Activated T-cell treated with anti-CD3 and anti-CD28 coated beads, Interleukin-2, amount 50 U/mL, for 72 hours (primary cell): ENCODE results near the gene FAM90A26. TPM values are rescaled to one million over a fixed set of nuclear protein-coding genes. Genes with fewer than 3 reads are reported as not detected.
"Not testable (repeated sequence)": the region's sequence is repeated elsewhere in the genome, so short reads cannot be mapped to it uniquely, and the experiment has no call there.

ENCODE experiments used
- ATAC-seq, 2 donors: fragments of 150-1000 bp; cut with Tn5 transposase; replicated peaks in 1 of 2; 2 replicates each; pipeline ENCODE4 v1.10.0; 2021; ENCODE audit warnings: moderate library complexity in 2 of 2, mild to moderate bottlenecking in 1 of 2
- DNase-seq, 2 donors: peaks; one replicate each; pipeline ENCODE4 v3.0.0; 2021 to 2022; ENCODE audit warnings: mixed read lengths in 1 of 2
- H3K27ac Mint-ChIP-seq: one replicate; pipeline ENCODE4 v1.8.0; 2022; ENCODE audit warnings: mild to moderate bottlenecking, moderate library complexity, mixed read lengths
- H3K27me3 Mint-ChIP-seq: one replicate; pipeline ENCODE4 v1.8.0; 2022; ENCODE audit warnings: low read depth, mixed read lengths
- H3K36me3 Mint-ChIP-seq, 2 donors: one replicate each; pipeline ENCODE4 v1.8.0; 2022; ENCODE audit warnings: mixed read lengths in 2 of 2, mild to moderate bottlenecking in 1 of 2; ENCODE audit not compliant: insufficient read depth in 2 of 2
- H3K4me1 Mint-ChIP-seq: one replicate; pipeline ENCODE4 v1.8.0; 2022; ENCODE audit warnings: low read depth, mixed read lengths
- H3K4me3 Mint-ChIP-seq, 2 donors: one replicate each; pipeline ENCODE4 v1.8.0; 2022; ENCODE audit warnings: mild to moderate bottlenecking in 2 of 2, mixed read lengths in 2 of 2, moderate library complexity in 2 of 2
- H3K9me3 Mint-ChIP-seq, 2 donors: one replicate each; pipeline ENCODE4 v1.8.0; 2022; ENCODE audit warnings: mixed read lengths in 2 of 2
- total RNA-seq, 2 donors: library from RNA; stranded (reverse); gene quantifications; one replicate each; pipeline ENCODE4 v1.2.3, GENCODE V29; 2022

The FAM90A26 gene
- total RNA-seq, 2 donors from 2014 or later: not detected

- not testable (repeated sequence) for H3K9me3 Mint-ChIP-seq, H3K27me3 Mint-ChIP-seq, H3K4me1 Mint-ChIP-seq, ATAC-seq, H3K36me3 Mint-ChIP-seq, H3K4me3 Mint-ChIP-seq, DNase-seq, H3K27ac Mint-ChIP-seq
These were observed 49.6 kb downstream of the FAM90A26 start, which contains the start of gene USP17L12 for GRCh38 chr4:9219852-9220251. USP17L12 (plus strand) TSS chr4:9220152; CDS start chr4:9220152, 0 bp downstream.

GRCh38 chr4:9224596-9224995 lies 54.4 kb downstream of the FAM90A26 start, which contains the start of gene USP17L13:
USP17L13 (plus strand) TSS chr4:9224896; CDS start chr4:9224896, 0 bp downstream.
- not testable (repeated sequence) for ATAC-seq, H3K9me3 Mint-ChIP-seq, H3K27me3 Mint-ChIP-seq, H3K27ac Mint-ChIP-seq, H3K4me1 Mint-ChIP-seq, H3K36me3 Mint-ChIP-seq, DNase-seq, H3K4me3 Mint-ChIP-seq

Other genes starting within 250 kb of the FAM90A26 start
- gene USP17L10, start 40.2 kb downstream of the FAM90A26 start, total RNA-seq: not detected
- not detected for gene USP17L11, start 45.0 kb downstream of the FAM90A26 start, total RNA-seq
- gene USP17L12, start 49.7 kb downstream of the FAM90A26 start, total RNA-seq: not detected
- gene USP17L13, start 54.5 kb downstream of the FAM90A26 start, total RNA-seq: not detected
- gene USP17L15, start 64.0 kb downstream of the FAM90A26 start, total RNA-seq: not detected
- gene USP17L17, start 73.5 kb downstream of the FAM90A26 start, total RNA-seq: not detected
- not detected for gene USP17L18, start 78.2 kb downstream of the FAM90A26 start, total RNA-seq
- gene USP17L19, start 83.0 kb downstream of the FAM90A26 start, total RNA-seq: not detected
- not detected for gene USP17L20, start 87.7 kb downstream of the FAM90A26 start, total RNA-seq
- not detected for gene USP17L21, start 92.5 kb downstream of the FAM90A26 start, total RNA-seq
- gene USP17L22, start 97.2 kb downstream of the FAM90A26 start, total RNA-seq: not detected
- not detected for gene USP17L24, start 154.8 kb downstream of the FAM90A26 start, total RNA-seq
- gene USP17L25, start 159.5 kb downstream of the FAM90A26 start, total RNA-seq: not detected
- not detected for gene USP17L26, start 164.2 kb downstream of the FAM90A26 start, total RNA-seq
- gene USP17L5, start 169.0 kb downstream of the FAM90A26 start, total RNA-seq: not detected
- not detected for gene USP17L27, start 173.7 kb downstream of the FAM90A26 start, total RNA-seq
- not detected for gene USP17L28, start 178.5 kb downstream of the FAM90A26 start, total RNA-seq
- gene USP17L29, start 183.2 kb downstream of the FAM90A26 start, total RNA-seq: not detected
- gene USP17L30, start 192.7 kb downstream of the FAM90A26 start, total RNA-seq: not detected